ENCODE data around the gene DYNC1I1. TPM values are rescaled to one million over a fixed set of nuclear protein-coding genes. Genes with fewer than 3 reads are reported as not detected.

DYNC1I1 gene
- polyA plus RNA-seq, 1 of the 3 experiments (the other 2 are of a cell fraction) = 0.05 TPM

GRCh38 chr7:96114190-96114589, 341.8 kb downstream of the DYNC1I1 start (continued):
- TF ChIP-seq IRF3 (IDR thresholded peaks at IDR 0.05; ENCODE audit: low read depth, low read length) (no peak), FOSL2 (IDR thresholded peaks at IDR 0.05; ENCODE audit: borderline replicate concordance, low read depth) (no peak), REST (IDR thresholded peaks at IDR 0.05; ENCODE audit: low read depth, low read length) (no peak), MEF2A (IDR thresholded peaks at IDR 0.05; ENCODE audit: borderline replicate concordance, low read depth) (no peak)

- CTCF ChIA-PET = interaction anchor here (0.7 to 1.6 kb wide), 2 partner anchors 189 to 901 kb away, joined by 3 read pairs; no protein-coding TSS in a partner anchor
- WGBS (ENCODE audit: low lambda C conversion rate) = 94% methylated on average over 7 of the region's 7 CpGs
- no peaks in the 10 kb centered on the region for H3F3A ChIP-seq (replicated peaks; ENCODE audit: insufficient read depth)
Observed at GRCh38 chr7:96116173-96116572, 343.8 kb downstream of the DYNC1I1 start.

GRCh38 chr7:96118449-96119001, 346.2 kb downstream of the DYNC1I1 start:
- Histone ChIP-seq H3K9ac (no peak overlapping the region), H2AFZ (ENCODE audit: low read depth) (no peak overlapping the region), H4K20me1 (ENCODE audit: insufficient read depth) (no peaks in the 10 kb centered on the region), H3K27ac (ENCODE audit: low read depth in 2 of 2, low read length in 1 of 2) (no peak overlapping the region), H3F3A (replicated peaks; ENCODE audit: insufficient read depth) (no peaks in the 10 kb centered on the region), H3K27me3 (ENCODE audit: insufficient read depth) (no peaks in the 10 kb centered on the region), H3K9me2 (no peaks in the 10 kb centered on the region), H3K4me3 (ENCODE audit: low read depth in 2 of 2, low read length in 1 of 2) (no peak overlapping the region), H3K4me1 (ENCODE audit: control insufficient read depth in 1 of 2, insufficient read depth in 2 of 2, low read depth in 1 of 2, low read length in 1 of 2) (peaks cover 5 to 21% of the 10 kb centered on the region in 2 experiments; a peak in 3 of 4 replicates), H3K36me3 (replicated peaks in 1 of 2; ENCODE audit: control insufficient read depth in 1 of 2, insufficient read depth in 2 of 2, low read length in 1 of 2) (peaks cover 20 to 33% of the 10 kb centered on the region in 2 experiments), H3K79me2 (ENCODE audit: insufficient read depth) (no peaks in the 10 kb centered on the region), H3K4me2 (no peak overlapping the region), H3K9me3 (no peaks in the 10 kb centered on the region)
- ChIA-PET POLR2A (no interaction called here), CTCF (interaction anchor here (1.2 kb wide), 1 partner anchor 24 kb away, joined by 4 read pairs; no protein-coding TSS in a partner anchor)
- 94% methylated on average over 12 of the region's 13 CpGs for WGBS (ENCODE audit: low lambda C conversion rate)
- no peak for DNase-seq
- TF ChIP-seq USF2 (IDR thresholded peaks at IDR 0.05; ENCODE audit: borderline replicate concordance, low read depth, low read length) (no peak), EZH2phosphoT487 (IDR thresholded peaks at IDR 0.05; ENCODE audit: borderline replicate concordance, low read depth) (no peak), NRF1 (IDR thresholded peaks at IDR 0.05; ENCODE audit: low read depth, low read length) (no peak), REST (IDR thresholded peaks at IDR 0.05; ENCODE audit: low read depth, low read length) (no peak), CHD2 (IDR thresholded peaks at IDR 0.05; ENCODE audit: low read length, partially characterized antibody) (no peak), PBX3 (IDR thresholded peaks at IDR 0.05) (no peak), TEAD4 (IDR thresholded peaks at IDR 0.05; ENCODE audit: borderline replicate concordance, insufficient read depth) (no peak), GATA2 (CRISPR knock-in tag; IDR thresholded peaks at IDR 0.05) (no peak)

More at GRCh38 chr7:96116173-96116572, 343.8 kb downstream of the DYNC1I1 start:
- Histone ChIP-seq H2AFZ (ENCODE audit: low read depth) (no peak overlapping the region), H3K27me3 (ENCODE audit: insufficient read depth) (no peaks in the 10 kb centered on the region), H3K9me2 (no peaks in the 10 kb centered on the region), H3K4me3 (ENCODE audit: low read depth in 2 of 2, low read length in 1 of 2) (no peak overlapping the region), H4K20me1 (ENCODE audit: insufficient read depth) (no peaks in the 10 kb centered on the region), H3K9ac (no peak overlapping the region), H3K79me2 (ENCODE audit: insufficient read depth) (no peaks in the 10 kb centered on the region), H3K4me1 (ENCODE audit: control insufficient read depth in 1 of 2, insufficient read depth in 2 of 2, low read depth in 1 of 2, low read length in 1 of 2) (peaks cover 5 to 13% of the 10 kb centered on the region in 2 experiments; a peak in 3 of 4 replicates), H3K4me2 (no peak overlapping the region), H3K36me3 (replicated peaks in 1 of 2; ENCODE audit: control insufficient read depth in 1 of 2, insufficient read depth in 2 of 2, low read length in 1 of 2) (peaks cover 15 to 21% of the 10 kb centered on the region in 2 experiments), H3K27ac (ENCODE audit: low read depth in 2 of 2, low read length in 1 of 2) (peak overlapping the region in 1 of 2 experiments; percentile 18; a peak in 1 of 4 replicates), H3K9me3 (peaks cover 4% of the 10 kb centered on the region; the same call in 1 of the 2 replicates)
- TF ChIP-seq TCF12 (IDR thresholded peaks at IDR 0.05) (no peak), YY1 (IDR thresholded peaks at IDR 0.05; ENCODE audit: low read depth) (no peak), MXI1 (IDR thresholded peaks at IDR 0.05; ENCODE audit: low read depth, low read length) (no peak)
- POLR2A ChIA-PET = no interaction called here
- no peak for DNase-seq
